NOMO-1 treated with dmso at 0.1 percent for 144 hours (cell line): ENCODE data around the gene ADAM10.
A peak's percentile ranks its signal among the peaks of the same experiment; 100 is the strongest.

Experiments
- DNase-seq: peaks from one replicate; lab custom pipeline; 2025; ENCODE audit not compliant: unreplicated experiment; lab: John Stamatoyannopoulos, UW

ADAM10 gene

DNA sequence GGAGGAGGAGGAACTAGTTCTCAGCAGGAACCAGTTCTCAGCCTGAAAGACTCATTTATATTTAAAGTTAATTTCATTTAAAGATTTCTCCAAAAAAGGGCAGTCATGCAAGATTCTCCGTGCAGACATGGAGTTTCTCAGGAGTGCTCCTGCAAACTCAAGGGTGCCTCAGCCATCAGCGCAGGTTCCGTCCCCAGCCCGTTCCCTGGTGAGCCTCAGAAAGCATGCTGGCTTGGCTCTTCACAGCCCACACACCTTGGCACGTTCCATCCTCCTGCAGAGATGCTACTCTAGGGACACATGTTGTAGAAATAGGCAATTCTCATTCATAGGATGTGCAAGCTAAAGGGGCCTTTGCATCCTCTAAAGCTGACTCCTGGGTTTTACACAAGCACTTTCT, 194.7 kb downstream of the ADAM10 start:
- no peak for DNase-seq

DNA sequence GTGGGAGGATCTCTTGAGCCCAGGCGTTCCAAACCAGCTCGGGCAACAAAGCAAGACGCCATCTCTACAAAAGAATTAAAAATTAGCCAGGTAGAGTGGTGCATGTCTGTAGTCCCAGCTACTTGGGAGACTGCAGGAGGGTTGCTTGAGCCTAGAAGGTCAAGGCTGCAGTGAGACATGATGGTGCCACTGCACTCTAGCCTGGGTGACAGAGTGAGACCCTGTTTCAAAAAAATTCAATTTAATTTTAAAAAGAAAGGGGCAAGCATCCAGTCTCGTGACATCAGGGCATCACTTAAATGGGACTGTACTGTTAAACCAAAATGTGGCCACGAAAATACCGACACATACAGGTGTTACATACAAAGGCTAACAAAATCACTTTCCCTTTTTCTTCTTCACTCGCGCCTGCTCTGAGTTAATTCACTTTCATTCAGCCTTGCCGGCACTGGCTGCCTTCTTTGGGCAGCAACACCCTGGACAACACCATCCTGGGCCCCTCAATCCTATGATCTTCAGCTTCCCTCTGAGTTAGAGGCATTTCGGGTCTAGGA, 196.1 kb downstream of the ADAM10 start:
- DNase-seq: no peak

DNA sequence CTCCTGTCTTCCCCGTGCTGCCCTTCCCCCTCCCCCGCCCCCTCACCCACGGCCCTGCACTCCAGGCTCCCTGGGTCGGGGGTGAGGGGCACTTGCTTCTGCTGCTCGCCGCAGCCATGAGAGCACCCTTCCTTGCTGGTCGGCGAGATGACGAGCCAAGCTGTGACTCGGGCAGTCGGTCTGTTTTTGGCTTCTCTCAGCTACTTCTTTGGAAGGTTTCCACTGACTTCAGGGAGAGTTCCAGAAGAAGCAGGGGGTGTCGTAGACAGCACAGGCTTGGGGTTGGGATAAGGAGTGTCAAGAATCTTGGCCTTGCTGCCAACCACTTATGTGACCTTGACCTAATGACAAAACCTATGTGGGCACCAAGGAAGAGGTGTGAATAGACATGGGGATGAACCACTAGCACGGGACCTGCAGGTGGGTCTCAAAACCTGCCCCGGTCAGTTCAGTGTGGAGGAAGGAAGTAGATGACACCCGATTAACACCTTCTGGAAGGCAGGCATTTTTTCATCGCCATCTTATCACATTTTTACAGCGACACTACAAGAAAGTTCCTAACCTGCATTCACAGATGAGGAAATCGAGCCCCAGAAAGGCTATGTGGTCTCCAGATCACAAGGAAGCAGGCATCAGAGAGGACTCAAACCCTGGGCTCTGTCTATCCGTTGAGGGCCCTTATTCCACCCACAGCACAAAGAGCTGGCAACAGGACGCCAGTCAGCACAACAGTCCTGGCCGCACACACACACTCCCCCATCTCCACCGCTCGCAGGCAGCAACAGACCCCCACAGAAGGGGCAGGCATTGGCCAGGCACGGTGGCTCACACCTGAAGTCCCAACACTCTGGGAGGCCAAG, 196.8 kb downstream of the ADAM10 start:
- no peak for DNase-seq

DNA sequence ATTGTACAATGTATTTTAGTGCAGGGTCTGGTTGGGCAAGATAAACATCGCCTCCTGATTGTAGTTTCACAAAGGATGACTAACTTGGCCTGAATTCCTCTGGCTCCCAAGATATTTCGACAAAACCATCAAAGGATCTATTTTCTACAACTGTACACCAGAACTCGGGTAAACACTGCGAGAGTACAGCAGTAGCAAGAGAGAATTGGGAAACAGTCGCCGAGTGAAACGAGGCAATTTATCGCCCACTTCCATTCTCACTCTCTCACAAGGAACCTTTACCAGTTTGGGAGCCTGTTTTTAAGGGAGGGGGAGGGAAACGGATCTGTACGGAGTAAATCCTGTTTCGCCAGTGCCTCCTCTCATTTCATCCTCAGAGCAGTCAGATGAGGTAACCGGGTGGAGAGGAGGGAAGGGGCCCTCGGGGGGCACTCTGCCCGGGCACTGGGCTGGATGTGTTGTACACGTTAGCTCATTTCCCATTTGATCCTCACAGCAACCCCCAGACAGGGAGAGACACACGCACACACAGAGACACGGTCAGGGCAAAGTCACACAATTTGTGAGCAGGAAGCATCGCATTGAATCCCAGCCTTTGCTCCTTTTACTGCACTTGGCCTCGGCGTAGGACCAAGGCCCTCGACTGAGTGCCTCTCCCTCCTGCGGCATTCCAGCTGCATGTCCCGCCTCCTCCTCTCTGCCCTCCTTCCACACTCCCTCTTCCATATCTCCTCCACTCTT, 197.6 kb downstream of the ADAM10 start:
- peak; percentile 16 for DNase-seq

DNA sequence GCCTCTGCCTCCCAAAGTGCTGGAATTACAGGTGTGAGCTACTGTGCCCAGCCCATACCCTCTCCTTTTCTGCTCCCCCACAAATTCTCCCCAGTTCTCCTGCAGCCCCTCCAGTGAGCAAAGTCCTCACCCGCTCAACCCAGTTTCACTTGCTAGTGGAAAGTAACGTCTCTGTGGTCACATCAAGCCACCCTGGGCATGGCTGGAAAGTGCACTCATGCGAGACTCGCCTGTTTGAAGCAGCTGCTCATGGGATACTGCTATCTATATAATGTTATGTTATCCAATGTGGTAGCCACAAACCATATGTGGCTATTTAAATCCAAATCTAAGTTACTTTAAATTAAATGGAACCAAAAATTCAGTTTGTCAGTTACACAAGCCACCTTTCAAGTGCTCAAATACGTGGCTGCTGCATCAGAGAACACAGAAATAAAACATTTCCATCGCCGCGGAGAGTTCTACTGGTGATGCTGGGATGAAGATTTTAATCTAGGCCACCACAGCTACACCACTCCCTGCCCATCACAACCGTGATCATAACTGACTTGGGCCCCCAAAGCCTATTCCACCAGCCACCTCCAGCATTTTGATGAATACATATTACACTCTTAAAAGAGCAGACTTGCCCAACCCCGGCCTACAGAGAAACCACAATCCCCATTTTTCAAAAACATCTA, 198.3 kb downstream of the ADAM10 start:
- DNase-seq: no peak

DNA sequence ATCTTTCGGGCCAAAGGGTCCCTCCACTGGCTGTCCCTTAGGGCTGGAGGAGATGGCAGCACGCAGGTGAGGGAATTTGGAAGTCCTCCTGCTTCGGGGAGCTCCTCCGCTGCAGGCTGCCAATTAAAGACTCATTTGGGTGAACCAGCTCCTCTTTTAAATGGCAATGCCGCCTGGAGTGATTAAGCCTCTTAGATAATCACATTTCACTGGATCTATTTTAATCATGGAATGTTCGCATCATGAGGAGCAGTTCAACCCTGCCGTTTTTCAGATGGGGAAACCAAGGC, 199.8 kb downstream of the ADAM10 start:
- no peak for DNase-seq

DNA sequence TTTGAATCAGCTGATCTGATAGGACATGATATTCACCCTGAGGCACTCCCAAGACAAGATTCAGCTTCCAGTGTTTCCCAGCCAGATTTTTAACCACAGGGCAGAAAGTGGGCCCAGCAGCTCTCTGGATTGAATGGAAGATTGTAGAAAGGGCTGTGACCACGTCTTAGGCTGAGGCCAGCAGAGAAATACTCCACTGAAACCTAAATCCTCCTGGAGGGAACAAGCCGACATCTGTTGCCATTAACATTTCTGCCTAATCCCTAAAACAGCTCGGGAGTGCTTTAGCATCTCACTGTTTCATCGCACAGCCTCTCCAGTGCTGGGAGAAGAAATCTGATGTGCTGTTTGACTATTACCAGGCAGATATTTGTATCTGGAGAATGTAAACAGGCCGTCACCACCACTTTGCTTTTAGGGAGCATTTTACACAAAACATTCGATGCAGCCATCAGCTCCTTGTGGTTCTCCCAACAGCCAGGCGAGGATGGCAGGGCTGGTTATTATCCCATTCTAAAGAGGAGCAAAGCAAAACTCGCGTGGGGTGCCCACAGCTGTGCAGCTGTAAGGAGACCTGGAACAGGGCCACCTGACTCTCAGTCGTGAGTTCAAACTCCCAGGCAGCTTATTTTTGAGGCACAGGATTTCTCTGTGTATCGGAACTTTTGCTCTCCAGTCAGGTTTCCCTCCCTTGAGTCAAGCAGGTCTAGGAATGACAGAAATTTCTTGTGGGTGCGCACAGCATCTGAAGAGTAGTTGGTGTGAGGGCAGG, 200.3 kb downstream of the ADAM10 start:
- no peak for DNase-seq

DNA sequence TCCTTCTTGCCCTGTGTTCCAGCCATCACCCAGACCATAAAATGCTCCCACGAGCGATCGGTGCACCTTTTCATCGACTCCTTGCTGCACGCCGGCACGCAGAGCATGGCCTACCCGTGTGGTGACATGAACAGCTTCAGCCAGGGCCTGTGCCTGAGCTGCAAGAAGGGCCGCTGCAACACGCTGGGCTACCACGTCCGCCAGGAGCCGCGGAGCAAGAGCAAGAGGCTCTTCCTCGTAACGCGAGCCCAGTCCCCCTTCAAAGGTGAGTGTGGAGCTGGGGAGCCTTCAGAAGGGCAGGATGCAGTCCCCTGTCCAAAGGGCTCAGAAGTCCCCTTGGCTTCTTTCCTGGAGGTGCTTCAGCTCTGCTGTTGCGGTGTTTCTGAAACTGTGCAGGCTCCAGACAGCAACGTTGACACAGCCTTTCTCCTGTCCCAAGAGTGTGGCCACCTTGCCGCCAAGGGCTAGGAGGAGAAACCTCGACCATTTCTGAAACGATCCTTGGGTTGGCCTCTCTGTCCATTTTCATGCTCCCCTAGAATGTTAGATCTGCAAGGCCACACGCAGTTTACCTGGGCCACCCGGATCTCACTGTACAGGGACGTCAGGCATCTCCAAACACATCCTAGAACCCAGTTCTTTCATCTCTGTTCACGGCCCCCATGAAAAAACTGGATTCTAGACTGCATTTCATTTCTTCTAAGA, 201.0 kb downstream of the ADAM10 start:
- no peak for DNase-seq

DNA sequence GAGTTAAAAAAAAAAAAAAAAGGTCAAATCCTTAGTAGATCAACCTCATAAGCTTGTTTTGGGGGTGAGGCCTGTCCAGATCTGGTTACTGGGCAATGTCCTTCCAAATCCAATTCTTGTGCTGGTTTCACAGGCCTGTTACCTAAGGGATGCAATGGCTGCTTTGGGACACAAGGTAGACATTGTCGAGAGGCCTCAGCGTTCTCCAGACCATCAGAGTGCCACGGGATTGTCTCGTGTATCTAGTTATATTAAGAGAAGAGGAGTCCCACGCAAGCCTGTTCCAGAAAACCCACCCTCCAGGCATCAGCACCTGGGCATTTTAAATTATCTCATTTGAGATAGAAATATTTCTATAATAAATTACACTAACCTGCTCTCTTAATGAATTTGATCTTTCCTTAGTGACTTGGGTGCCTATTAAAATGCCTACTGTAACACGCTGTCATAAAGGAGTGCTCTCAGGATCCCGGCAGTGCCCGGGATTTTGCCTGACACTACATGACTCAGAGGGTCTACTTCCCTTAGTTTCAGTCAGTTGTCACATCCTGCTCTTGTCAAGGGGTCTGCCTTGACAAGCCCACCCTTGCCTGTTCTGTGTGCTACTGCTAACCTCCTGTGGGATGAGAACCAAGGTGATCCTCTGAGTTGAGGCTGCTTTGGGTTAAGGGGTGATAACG, 201.7 kb downstream of the ADAM10 start:
- no peak for DNase-seq

DNA sequence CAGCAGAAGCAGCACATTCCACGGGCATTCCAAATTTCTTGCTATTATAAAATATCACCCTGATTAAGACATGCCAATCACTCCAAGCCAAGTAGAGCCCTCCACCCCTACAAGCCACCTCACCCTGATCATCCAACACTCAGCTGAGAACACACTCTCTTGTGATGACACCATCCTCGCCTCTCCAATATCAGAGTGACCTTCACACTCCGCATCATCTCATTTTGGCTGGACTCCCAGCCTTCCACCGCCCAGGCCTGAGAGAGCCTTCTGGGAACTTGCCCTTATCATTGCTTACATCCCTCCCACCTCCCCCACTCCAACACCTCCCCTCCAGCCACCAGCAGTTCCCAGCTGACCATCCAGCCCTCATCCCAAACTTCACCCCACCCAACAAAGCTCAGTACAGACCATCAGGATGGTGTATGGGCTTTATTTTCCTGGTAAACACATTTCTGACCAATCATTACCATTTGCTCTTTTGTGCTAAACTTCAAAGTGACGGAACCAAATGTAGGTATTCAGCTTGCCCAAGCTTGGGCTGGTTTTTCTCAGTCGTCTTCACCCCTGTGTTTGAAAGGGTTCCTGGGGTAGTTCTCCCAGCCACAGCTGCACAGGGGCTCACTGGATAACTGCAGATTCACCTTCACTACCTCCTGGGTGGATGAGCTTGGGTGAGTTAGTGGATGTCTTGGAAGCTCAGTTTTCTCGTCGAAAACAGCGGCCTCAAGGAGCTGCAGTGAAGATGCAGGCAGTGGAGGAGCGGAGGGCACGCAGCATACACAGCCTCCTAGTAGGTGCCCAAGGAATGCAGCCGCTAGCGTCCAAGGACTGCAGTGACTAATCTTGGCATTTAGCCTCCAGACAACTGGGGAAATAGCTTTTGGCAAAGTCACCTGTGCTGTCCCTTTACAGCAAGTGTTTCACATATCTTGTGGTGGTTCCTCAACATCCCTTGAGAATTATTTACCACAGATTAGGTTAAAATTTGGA, 202.6 kb downstream of the ADAM10 start:
- DNase-seq: no peak

DNA sequence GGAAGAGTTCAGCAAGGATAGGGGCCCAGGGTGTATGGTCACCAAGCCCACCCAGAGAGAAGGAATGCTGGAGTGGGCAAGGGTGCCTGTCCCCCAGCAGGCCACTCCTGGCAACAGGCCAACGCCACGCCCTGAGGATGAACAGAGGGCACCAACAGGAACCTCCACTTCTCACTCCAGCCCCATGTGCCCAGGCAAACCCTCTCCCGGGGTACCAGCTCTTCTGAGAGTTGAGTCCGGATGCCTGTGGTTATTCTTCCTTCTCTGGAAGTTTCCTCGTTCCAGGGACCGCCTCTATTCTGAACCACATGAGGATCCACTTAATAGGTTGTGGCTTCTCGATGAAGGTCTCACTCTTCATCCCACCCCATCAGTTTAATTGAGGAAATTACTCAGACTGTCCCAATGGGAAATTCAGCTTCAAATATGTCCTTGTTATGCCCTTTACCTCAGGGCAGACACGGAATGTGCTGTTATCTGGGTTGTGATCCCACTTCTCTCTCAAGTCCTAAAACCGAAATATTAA, 203.4 kb downstream of the ADAM10 start:
- DNase-seq: no peak

DNA sequence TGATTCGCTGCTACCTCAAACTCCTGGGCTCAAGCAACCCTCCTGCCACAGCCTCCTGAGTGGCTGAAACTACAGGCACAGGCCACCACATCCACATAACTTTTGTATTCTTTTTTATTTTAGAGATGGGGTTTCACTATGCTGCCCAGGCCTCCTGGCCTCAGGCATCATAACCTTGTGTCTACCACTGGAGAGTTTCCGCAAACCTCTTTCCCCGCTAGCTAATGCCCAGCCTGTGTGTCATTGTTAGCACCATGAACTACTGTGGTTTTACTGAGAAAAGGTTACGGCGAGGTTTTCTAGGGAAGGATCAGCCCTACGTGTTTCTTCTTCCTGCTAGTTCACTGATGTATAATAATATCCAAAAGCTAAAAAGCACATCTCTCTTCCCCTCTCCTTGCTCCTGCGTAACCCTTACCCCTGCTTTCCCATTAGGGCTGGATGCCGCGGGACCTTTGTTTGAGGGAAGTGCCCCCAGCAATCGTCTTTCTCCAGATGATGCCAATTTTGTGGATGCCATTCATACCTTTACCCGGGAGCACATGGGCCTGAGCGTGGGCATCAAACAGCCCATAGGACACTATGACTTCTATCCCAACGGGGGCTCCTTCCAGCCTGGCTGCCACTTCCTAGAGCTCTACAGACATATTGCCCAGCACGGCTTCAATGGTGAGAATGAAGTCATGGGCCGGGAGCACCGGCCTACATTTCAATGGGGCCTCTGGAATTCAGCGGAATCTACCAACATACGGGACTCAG, 204.0 kb downstream of the ADAM10 start:
- no peak for DNase-seq

DNA sequence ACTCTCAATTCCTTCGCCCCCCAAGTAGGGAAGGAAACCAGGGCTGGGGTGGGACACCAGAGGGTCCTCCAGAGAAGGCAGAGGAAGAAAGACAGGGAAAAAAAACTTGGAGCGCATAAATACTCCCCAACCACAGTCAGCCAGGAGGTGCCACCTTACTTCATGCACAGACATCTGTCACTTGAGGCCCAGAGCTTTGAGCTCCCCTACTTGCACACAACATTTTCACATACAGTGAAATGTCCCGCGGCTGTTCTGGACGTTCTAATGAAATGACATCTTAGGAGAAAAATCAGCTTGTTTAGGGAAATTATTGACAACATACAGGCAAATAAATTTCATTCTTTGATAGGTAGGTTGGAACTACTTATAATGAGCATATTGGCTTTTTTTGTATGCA, 204.8 kb downstream of the ADAM10 start:
- no peak for DNase-seq

DNA sequence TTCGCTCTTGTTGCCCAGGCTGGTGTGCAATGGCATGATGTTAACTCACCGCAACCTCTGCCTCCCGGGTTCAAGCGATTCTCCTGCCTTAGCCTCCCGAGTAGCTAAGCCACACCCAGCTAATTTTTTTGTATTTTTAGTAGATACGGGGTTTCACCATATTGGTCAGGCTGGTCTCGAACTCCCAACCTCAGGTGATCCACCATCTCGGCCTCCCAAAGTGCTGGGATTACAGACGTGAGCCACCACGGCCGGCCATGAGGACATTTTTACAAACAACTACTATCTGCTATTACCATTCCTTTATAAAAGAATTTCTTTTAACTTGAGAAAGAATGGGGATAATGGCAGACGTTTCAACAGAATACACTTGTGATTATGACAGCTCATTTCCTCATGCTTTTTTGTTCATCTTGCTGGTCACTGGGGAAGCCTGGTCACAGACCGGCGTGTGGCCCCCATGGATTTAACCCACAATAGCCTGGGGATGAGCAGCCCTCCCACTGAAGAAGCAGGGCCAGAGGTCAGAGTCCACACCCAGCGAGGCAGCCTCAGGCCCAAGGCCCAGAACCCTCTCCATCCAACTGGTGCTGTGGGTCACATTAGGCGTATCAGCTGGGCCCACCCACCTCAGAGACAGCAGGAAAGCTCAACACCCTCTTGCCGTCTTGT, 205.7 kb downstream of the ADAM10 start:
- no peak for DNase-seq

DNA sequence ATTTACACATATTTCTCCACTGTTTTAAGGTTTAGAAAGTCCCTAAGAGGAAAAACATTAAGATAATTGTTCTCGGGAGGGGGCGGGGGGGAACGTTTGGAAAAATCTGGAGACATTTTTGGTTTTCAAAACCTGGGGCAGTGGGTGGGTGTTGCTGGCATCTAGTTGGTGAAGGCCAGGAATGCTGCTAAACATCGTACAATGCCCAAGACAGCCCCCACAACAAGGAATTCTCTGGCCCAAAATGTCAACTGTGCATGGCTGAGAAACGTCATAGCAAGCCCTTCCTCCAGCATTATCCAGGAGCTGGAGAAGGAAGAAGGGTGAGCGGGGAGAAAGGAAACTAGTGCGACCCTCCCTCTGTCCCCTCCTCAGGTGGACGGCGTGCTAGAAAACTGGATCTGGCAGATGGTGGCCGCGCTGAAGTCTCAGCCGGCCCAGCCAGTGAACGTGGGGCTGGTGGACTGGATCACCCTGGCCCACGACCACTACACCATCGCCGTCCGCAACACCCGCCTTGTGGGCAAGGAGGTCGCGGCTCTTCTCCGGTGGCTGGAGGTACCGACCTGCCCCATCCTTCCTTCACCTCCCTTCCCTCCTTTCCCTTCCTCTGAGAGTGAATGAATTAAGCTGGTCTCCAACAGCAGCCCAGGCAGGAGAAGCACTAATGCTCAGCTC, 208.0 kb downstream of the ADAM10 start:
- no peak for DNase-seq

DNA sequence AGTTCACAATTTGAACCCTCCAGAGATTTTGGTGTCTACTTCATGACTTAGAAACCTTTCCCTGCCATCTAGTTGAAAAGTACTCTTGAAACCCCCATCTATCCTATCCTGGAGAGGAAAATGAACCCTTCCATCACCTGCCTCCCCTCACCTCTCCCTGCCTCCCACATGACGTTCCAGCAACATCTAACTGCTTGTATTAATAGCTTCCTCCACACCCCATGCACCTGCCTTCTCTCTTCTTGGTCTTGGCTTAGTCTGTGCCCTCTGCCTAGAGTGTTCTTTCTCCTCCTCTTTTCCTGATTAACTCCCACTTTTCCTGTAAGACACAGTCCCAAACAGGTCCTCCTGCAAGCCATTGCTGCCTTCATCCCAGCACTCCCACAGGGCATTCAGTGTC, 210.0 kb downstream of the ADAM10 start:
- no peak for DNase-seq

DNA sequence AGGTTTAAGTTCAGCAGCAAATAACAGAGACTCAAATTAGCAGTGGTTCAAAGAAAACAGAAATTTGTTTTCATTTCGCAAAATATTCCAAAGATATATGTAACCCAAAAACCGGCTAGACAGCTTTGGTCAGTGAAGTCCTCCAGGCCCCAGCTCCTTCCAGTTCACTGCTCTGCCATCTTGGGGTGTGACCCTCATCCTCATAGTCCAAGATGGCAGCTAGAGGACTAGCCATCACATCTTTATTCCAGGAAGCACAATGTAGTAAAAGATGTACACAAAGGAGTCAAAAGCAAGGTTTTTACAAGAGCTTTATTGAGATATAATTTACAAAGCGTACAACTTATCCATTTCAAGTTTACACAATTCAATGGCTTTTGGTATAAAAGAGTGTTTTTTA, 210.6 kb downstream of the ADAM10 start:
- no peak for DNase-seq
